K562 (cell line): Measurements from ENCODE around the gene TOR3A. TPM values are rescaled to one million over a fixed set of nuclear protein-coding genes. Genes with fewer than 3 reads are reported as not detected.

Experiments
- CCNT2 ChIP-seq: IDR thresholded peaks from 2 replicates; pipeline ENCODE4 v1.6.1; 2011; ENCODE audit warnings: borderline replicate concordance, low read depth, mild to moderate bottlenecking, moderate library complexity, mixed read lengths, low read length; ENCODE audit not compliant: insufficient read length; ENCODE audit errors: extremely low read depth
- ELF1 ChIP-seq: fragments of 200-800 bp; sonication (Bioruptor generic); IDR thresholded peaks from 2 replicates; pipeline ENCODE4 v1.6.1; 2016; ENCODE audit warnings: missing genetic modification characterization, missing compliant biosample characterization
- FOXM1 ChIP-seq, 2 experiments: fragments of 450-650 bp in 1 of 2; sonication (generic) in 1 of 2; formaldehyde crosslinking in 1 of 2; IDR thresholded peaks; 2 replicates each; pipeline versions ENCODE4 v1.6.1 to v1.9.0; 2017 to 2022; ENCODE audit warnings: low read depth in 2 of 2, mild to moderate bottlenecking in 2 of 2, missing genetic modification reagents in 1 of 2, moderate library complexity in 1 of 2
- FOXP4 ChIP-seq: sonication (generic); formaldehyde crosslinking; IDR thresholded peaks from 2 replicates; pipeline ENCODE4 v1.8.0; 2022; ENCODE audit warnings: mild to moderate bottlenecking, missing genetic modification reagents, borderline replicate concordance
- KLF6 ChIP-seq: fragments of 250-450 bp; sonication (Bioruptor Pico); IDR thresholded peaks from 2 replicates; pipeline ENCODE4 v1.4.0; 2020; ENCODE audit warnings: mild to moderate bottlenecking, moderate library complexity, borderline replicate concordance
- MBD2 ChIP-seq: sonication (generic); IDR thresholded peaks from 2 replicates; pipeline ENCODE4 v1.6.1; 2016; ENCODE audit warnings: low read depth, borderline replicate concordance
- PHB ChIP-seq: fragments of 250-450 bp; sonication (Bioruptor Pico); IDR thresholded peaks from 2 replicates; pipeline ENCODE4 v1.5.0; 2021
- PRMT5 ChIP-seq: sonication (generic); formaldehyde crosslinking; IDR thresholded peaks from 2 replicates; pipeline ENCODE4 v1.5.0; 2020; ENCODE audit warnings: missing genetic modification reagents
- RFX5 ChIP-seq: IDR thresholded peaks from 2 replicates; pipeline ENCODE4 v1.6.1; 2011; ENCODE audit warnings: low read depth, mild to moderate bottlenecking, improper control_type of control experiment, low read length
- TFAM ChIP-seq: fragments of 250-450 bp; sonication (Bioruptor Pico); conservative IDR thresholded peaks from 2 replicates; pipeline ENCODE4 v1.5.0; 2021; ENCODE audit warnings: mild to moderate bottlenecking, moderate library complexity
- ZEB2 ChIP-seq: fragments of 450-650 bp; IDR thresholded peaks from 2 replicates; pipeline ENCODE4 v1.6.1; 2016
- ZNF134 ChIP-seq: fragments of 250-450 bp; sonication (Bioruptor Pico); conservative IDR thresholded peaks from 2 replicates; pipeline ENCODE4 v1.4.0; 2020
- ZNF77 ChIP-seq: fragments of 250-450 bp; sonication (Bioruptor Pico); IDR thresholded peaks from 2 replicates; pipeline ENCODE4 v1.5.0; 2020
- ZNF79 ChIP-seq: fragments of 250-450 bp; sonication (Bioruptor Pico); IDR thresholded peaks from 2 replicates; pipeline ENCODE4 v1.4.0; 2020; ENCODE audit warnings: low read depth, mild to moderate bottlenecking, moderate library complexity
- polyA plus RNA-seq, 8 experiments: library from polyadenylated mRNA; depleted of rRNA in 4 of 8; stranded (reverse) in 5 of 8; unstranded in 3 of 8; fragments of >200 nt; fragmentation: Nextera tagmentation in 2 of 8; fragmentation: Illumina TruSeq in 1 of 8; extraction: Ambion mirVana in 2 of 8; extraction: Trizol in 1 of 8; gene quantifications; 2 replicates each; pipeline versions ENCODE4 v1.2.1 to v1.2.3, GENCODE V29; 2011 to 2014; ENCODE audit warnings: inconsistent platforms in 1 of 8, missing spikeins in 1 of 8
- total RNA-seq, 7 experiments: library from RNA; depleted of rRNA in 6 of 7; stranded (reverse); fragments of >200 nt in 6 of 7; fragmentation: Illumina TruSeq in 2 of 7; extraction: Trizol in 2 of 7; gene quantifications; 2 replicates each; pipeline versions ENCODE4 v1.2.1 to v1.2.3, GENCODE V29; 2011 to 2021; ENCODE audit warnings: low replicate concordance in 1 of 7
- TF ChIP-seq, protein P1 (sequence below): IDR thresholded peaks from 3 replicates; pipeline ENCODE4 v1.6.1; 2011; ENCODE audit warnings: borderline replicate concordance, mild to moderate bottlenecking, moderate library complexity; ENCODE audit not compliant: insufficient read length; ENCODE audit errors: extremely low read depth
- TF ChIP-seq, protein P2 (sequence below): IDR thresholded peaks from 2 replicates; pipeline ENCODE4 v1.6.1; 2014; ENCODE audit warnings: antibody characterized with exemption
- TF ChIP-seq, protein P3 (sequence below): fragments of 450-650 bp; IDR thresholded peaks from 2 replicates; pipeline ENCODE4 v1.6.1; 2018; ENCODE audit not compliant: partially characterized antibody

TOR3A gene
- total and polyA plus RNA-seq, 9 of the 15 experiments (the other 6 are each of a cell fraction or from before 2014, with no cell fraction given), result 7.9 to 94.5 (median 39.7) TPM

GRCh38 chr1:179046808-179047635 lies 34.8 kb upstream of the TOR3A start (continued):
- peak; percentile 35; the same call in 1 of the 2 replicates for TF ChIP-seq KLF6 (CRISPR knock-in tag)
- TF ChIP-seq ZNF77 (CRISPR knock-in tag), result no peak
- TF ChIP-seq PHB, result no peak
- no peak; the same call in 1 of the 2 replicates for TF ChIP-seq ZNF79 (CRISPR knock-in tag)
- peak; percentile 100 for TF ChIP-seq CCNT2
- peak; percentile 99 for TF ChIP-seq FOXM1 (IDR thresholded peaks at IDR 0.05; ENCODE audit: low read depth)
- TF ChIP-seq FOXM1 (CRISPR knock-in tag; IDR thresholded peaks at IDR 0.05; ENCODE audit: low read depth), result no peak; the same call in 1 of the 2 replicates
- TF ChIP-seq, protein P1, sequence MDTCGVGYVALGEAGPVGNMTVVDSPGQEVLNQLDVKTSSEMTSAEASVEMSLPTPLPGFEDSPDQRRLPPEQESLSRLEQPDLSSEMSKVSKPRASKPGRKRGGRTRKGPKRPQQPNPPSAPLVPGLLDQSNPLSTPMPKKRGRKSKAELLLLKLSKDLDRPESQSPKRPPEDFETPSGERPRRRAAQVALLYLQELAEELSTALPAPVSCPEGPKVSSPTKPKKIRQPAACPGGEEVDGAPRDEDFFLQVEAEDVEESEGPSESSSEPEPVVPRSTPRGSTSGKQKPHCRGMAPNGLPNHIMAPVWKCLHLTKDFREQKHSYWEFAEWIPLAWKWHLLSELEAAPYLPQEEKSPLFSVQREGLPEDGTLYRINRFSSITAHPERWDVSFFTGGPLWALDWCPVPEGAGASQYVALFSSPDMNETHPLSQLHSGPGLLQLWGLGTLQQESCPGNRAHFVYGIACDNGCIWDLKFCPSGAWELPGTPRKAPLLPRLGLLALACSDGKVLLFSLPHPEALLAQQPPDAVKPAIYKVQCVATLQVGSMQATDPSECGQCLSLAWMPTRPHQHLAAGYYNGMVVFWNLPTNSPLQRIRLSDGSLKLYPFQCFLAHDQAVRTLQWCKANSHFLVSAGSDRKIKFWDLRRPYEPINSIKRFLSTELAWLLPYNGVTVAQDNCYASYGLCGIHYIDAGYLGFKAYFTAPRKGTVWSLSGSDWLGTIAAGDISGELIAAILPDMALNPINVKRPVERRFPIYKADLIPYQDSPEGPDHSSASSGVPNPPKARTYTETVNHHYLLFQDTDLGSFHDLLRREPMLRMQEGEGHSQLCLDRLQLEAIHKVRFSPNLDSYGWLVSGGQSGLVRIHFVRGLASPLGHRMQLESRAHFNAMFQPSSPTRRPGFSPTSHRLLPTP, result no peak
- TF ChIP-seq ELF1 (tag), result peak; percentile 70
- no peak; the same call in 1 of the 2 replicates for TF ChIP-seq RFX5
- TF ChIP-seq, protein P2, sequence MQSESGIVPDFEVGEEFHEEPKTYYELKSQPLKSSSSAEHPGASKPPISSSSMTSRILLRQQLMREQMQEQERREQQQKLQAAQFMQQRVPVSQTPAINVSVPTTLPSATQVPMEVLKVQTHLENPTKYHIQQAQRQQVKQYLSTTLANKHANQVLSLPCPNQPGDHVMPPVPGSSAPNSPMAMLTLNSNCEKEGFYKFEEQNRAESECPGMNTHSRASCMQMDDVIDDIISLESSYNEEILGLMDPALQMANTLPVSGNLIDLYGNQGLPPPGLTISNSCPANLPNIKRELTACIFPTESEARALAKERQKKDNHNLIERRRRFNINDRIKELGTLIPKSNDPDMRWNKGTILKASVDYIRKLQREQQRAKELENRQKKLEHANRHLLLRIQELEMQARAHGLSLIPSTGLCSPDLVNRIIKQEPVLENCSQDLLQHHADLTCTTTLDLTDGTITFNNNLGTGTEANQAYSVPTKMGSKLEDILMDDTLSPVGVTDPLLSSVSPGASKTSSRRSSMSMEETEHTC, result peak; percentile 92
- TF ChIP-seq PRMT5 (CRISPR knock-in tag), result no peak
- peak; percentile 100 for TF ChIP-seq ZEB2
- no peak for TF ChIP-seq FOXP4 (CRISPR knock-in tag)
- peak; percentile 97 for TF ChIP-seq MBD2
- TF ChIP-seq TFAM, result no peak
- TF ChIP-seq, protein P3, sequence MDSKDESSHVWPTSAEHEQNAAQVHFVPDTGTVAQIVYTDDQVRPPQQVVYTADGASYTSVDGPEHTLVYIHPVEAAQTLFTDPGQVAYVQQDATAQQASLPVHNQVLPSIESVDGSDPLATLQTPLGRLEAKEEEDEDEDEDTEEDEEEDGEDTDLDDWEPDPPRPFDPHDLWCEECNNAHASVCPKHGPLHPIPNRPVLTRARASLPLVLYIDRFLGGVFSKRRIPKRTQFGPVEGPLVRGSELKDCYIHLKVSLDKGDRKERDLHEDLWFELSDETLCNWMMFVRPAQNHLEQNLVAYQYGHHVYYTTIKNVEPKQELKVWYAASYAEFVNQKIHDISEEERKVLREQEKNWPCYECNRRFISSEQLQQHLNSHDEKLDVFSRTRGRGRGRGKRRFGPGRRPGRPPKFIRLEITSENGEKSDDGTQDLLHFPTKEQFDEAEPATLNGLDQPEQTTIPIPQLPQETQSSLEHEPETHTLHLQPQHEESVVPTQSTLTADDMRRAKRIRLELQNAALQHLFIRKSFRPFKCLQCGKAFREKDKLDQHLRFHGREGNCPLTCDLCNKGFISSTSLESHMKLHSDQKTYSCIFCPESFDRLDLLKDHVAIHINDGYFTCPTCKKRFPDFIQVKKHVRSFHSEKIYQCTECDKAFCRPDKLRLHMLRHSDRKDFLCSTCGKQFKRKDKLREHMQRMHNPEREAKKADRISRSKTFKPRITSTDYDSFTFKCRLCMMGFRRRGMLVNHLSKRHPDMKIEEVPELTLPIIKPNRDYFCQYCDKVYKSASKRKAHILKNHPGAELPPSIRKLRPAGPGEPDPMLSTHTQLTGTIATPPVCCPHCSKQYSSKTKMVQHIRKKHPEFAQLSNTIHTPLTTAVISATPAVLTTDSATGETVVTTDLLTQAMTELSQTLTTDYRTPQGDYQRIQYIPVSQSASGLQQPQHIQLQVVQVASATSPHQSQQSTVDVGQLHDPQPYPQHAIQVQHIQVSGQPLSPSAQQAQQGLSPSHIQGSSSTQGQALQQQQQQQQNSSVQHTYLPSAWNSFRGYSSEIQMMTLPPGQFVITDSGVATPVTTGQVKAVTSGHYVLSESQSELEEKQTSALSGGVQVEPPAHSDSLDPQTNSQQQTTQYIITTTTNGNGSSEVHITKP, result peak; percentile 79
- TF ChIP-seq ZNF134 (CRISPR knock-in tag), result peak; percentile 76
